GM18867 (cell line): ENCODE measurements around the gene SLCO4A1.

ENCODE experiments used
- ATAC-seq: cut with Tn5 transposase; IDR thresholded peaks from one replicate; pipeline ENCODE4 v1.9.1; 2021; ENCODE audit warnings: mild to moderate bottlenecking, moderate library complexity; ENCODE audit not compliant: unreplicated experiment

Gene SLCO4A1

DNA sequence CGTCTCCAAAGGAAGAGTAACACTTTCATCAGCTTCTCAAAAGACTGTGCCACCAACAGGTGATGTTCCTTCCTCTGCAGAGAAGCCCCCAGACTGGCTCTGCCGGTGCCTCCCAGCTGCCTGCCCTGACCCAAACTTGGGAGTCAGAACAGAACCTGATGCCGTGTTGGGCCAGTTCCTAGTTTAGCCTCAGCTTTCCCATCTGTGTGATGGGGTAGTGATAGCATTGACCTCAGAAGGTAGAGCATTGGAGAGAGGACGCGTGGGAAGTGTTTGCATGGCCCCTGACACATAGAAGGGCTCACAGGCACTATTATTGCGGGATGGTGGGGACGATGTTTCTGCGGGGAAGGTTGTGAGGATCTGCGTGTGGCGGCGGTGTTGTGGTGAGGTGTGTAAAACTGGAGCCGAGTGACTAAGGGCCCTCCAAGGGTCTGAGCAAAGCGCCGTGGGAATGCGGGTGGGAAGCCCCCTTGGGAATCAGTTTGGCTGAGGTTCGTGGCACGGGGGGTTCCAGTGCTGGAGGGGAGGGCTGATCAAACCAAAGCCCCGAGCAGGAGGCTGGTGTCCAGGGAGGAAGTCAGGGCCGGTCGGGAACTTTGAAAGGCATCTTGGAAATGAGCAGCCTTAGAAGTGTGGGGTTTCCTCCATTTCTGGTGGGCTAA, 68.0 kb downstream of the SLCO4A1 start:
- no peak for ATAC-seq

DNA sequence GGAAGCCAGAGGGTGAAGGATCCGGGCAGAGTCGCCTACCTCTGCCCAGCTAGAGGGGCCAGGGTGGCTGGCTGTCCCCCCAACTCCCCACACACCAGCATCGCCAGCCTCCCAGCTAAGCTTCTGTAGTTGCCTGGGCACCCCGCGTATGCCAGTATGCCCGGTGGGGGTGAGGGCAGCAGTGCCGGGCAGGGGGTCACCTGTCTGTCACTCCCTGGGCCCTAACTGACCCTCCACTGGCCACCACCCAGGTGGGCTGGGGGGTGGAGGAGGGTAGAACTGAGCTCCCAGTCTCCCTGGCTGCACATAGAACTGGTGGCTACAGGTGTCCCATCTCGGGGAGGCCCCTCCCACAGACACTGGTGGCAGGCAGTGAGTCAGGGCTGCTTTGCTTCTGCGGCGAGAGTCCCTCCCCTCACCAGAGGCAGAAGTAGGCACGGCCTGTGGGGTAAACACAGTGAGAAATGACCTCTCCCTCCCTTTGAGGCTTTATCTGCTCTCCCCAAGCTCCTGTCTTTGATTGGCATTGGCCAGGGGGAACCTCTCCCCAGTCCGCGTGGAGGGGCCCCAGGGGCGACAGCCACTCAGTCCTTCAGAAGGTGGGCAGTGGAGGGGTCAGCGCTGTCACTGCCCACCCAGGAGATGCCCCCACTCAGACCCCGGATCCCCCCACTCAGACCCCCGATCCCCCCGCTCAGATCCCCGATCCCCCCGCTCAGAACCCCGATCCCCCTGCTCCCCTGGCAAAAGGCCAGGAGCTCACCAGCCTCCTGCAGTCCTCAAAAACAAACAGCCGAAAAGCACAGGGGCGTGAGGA, 68.8 kb downstream of the SLCO4A1 start:
- no peak for ATAC-seq

DNA sequence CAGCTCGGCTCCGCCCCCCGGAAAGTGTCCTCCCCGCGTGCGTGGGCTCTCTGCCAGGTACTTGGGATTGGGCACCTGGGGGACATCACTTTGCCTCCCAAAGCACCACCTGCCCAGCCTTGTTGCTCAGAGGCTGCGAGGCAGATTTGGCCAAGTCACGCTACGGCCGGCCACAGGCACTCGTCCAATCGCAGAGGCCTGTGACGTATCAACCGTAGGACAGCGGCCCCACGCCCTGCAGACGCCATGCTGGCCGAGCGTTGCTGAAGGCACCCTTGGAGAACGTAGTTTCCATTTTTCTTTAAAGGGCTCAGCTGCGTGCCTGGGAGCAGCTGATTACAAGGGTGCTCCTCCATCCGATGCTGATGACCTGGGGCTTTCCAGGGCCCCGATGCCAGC, 69.4 kb downstream of the SLCO4A1 start:
- no peak for ATAC-seq

DNA sequence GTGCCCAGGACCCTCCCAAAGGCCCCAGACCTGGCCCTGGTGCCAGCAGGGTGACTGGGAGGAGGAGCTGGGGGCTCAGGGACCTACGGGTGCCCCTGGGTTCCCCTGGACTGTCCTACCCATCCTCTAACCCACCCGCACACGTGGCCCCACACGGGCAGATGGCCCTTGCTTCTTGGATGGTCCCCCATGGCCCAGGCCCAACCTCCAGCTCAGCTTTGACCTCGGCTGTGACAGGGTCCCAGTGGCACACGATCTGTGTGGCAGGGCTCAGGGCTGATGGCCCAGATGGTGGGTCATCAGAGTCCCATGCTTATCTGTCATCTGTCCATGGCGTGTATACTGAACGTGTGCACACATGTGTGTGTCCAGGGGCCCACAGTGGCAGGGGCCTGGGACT, 70.3 kb downstream of the SLCO4A1 start:
- ATAC-seq = no peak

DNA sequence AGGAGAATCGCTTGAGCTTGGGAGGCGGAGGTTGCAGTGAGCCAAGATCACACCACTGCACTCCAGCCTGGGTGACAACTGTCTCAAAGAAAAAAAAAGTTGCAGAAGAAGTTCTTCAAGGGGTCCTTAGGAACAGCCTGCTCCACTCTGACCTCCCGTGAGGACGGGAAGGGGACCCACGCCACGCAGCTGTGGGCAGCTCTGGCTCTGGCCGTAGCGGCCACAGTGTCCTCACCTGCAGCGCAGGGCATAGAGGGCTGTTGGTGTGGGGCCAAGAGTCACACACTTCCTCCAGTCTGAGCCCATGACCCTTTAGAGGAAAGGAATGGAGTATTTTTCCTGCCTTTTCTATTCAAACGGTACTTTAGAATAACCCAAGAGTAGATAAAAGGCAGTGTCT, 71.7 kb downstream of the SLCO4A1 start:
- ATAC-seq = no peak

DNA sequence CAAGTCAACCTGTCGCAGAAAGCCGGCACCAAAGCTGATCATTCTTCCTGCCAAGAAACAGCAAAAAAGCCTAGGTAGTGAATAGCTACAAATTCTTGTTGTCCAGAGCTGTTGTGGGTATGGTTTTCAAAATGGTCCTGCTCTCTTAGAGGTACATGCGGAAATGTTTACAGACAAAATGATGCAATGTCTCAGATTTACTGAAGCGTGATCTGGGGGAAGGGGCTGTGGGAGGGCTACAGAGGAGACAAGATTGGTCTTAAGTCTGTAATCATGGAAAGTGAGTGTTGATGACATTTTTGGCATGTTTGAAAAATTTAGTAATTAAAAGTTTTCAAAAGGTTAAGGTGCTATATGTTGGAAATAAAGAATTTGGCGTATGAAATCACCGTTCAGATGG, 72.5 kb downstream of the SLCO4A1 start:
- no peak for ATAC-seq

DNA sequence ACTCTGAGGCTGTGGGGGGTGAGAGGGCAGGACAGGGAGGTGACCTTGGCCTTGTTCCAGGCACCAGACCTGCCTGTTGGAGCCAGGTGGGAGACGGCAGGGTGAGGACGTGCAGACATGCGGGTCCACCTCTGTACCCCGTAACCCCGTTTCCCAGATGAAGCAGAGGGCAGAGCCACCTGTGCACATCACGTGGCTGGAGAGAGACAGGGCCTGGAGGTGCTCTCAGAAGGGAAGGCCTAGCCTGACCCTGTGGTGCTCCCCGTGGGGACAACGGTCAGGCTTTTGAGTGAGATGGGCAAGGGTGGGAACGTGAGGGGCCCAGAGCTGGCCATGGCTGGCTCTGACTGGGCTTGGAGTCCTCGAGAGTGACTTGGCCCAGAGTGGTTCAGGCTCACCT, 72.9 kb downstream of the SLCO4A1 start:
- no peak for ATAC-seq

DNA sequence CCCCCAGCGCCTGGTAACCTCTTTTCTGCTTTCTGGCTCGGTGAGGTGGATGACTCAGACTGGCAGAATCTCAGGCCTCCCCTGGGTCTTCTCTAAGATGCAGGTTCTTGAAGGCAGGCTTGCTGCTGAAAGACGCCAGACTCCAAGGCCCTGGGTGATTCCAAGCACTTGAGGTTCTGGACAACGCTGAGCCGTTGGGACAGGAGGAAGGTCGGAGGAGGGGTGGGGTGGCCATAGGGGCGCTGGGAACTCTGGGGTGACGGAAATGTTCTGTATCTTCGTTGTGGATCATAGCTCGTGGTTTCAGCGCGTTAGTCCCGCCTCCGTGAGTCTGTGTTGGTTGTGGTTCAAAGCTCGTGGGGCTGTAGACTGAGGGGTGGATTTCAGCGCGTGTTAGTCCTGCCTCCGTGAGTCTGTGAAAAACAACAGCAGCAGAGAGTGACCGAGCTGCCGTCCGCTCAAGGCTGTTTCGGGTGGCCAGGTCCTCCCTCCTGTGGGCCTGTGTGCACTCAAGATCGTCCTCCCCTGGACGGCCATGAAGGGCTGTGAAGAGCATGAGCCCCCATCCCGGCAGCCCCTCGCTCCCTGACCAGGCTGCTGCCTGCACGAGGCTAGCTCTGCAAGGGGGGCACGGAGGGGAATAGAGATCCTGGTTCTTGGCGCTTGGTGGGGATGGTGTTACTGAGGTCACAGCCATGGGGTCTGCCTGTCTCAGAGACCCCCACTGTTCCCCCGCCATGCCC, 74.1 kb downstream of the SLCO4A1 start:
- no peak for ATAC-seq

DNA sequence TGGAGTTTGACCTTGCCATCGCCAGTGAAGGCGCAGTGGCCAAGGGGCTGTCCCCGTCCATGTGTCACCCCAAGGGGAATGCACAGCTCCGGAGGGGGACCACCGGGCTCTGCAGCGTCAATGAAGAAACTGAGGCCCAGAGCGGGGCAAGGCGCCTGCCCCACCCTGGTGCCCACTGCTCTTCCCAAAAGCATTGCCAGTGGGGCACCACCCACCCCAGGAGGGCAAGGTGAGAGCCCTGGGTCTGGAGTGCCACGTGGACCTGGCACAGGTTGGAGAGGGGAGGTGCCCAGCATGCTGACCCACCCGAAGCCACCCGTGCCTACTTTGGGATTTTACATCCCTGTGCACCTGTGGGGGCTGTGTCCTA, 74.6 kb downstream of the SLCO4A1 start:
- no peak for ATAC-seq

DNA sequence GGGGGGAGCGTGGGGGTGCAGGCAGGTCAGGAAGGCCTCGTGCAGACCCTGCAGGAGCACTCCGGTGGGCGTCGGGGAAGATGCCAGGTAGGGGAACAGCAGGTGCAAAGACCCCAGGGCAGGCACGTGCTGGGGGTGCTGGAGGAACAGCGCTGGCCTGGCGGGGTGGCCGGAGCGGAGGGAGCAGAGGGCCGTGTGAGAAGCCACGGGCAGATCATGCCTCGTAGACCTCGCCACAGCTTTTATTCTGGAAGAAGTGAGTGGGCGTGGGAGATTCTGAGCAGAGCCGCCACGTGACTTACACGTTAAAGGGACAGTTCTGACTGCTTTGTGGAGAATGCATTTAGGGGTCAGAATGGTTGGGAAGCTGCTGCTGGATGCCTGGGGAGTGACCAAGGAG, 75.6 kb downstream of the SLCO4A1 start:
- no peak for ATAC-seq

DNA sequence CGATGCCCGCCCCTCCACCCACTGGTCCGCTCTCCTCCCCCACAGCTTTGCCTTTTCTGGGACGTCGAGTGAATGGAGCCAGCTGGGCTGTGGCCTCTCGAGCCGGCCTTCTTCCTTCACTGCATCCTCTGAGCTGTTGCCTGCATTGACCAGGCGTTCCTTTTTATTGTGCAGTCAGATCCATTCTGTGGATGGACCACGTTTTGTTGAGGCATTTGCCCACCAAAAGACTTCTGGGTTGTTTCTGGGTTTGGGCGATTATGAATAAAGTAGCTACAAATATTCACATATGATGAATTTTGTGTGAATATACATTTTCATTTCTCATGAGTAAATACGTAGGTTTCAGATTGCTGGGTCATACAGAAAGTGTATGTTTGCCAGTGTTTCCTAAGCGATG, 76.2 kb downstream of the SLCO4A1 start:
- no peak for ATAC-seq

DNA sequence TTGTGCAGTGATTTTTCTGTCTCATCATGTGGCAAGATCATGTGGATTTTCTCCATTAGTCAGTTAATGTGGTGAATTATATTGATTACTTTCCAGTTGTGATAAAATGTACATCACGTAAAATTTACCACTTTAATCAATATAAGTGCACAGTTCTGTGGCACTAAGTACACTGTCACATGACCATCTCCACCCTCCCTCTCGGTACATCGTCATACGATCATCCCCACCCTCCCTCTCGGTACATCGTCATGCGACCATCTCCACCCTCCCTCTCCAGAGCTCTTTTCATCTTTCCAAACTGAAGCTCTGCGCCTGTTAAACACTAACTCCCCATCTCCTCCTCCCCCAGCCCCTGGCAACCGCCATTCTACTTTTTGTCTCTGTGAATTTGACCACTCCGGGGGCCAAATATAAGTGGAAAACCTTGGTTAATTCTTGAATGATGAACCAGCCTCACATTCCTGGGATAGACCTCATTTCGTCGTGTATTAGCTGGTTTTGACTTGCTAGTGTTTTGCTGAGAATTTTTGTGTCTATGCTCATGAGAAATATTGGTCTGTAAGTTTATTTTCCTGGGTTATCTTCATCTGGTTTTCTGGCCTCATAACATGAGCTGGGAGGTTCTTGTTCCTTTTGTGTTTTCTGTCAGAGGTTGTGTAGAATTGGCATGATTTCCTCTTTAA, 77.1 kb downstream of the SLCO4A1 start:
- no peak for ATAC-seq
